MM.1S (cell line): ENCODE data around the gene SPOCK2.

Source experiments
- DNase-seq: peaks from one replicate; pipeline ENCODE4 v3.0.0-alpha.2; 2015
- H2AFZ ChIP-seq: fragments of 300-600 bp; sonication (generic); 2 replicates; pipeline ENCODE4 v1.6.0; 2016; ENCODE audit warnings: antibody characterized with exemption, low read length
- H3F3A ChIP-seq: fragments of 300-600 bp; sonication (generic); 2 replicates; pipeline ENCODE4 v1.6.1; 2016; ENCODE audit warnings: mild to moderate bottlenecking, antibody characterized with exemption, low read length, moderate library complexity, mixed read lengths; ENCODE audit not compliant: insufficient read depth
- H3K27ac ChIP-seq: fragments of 300-600 bp; sonication (generic); 2 replicates; pipeline ENCODE4 v1.5.1; 2016; ENCODE audit warnings: mild to moderate bottlenecking, low read length
- H3K27me3 ChIP-seq: fragments of 300-600 bp; sonication (generic); replicated peaks from 2 replicates; pipeline ENCODE4 v1.6.0; 2016; ENCODE audit warnings: low read length; ENCODE audit not compliant: insufficient read depth
- H3K36me3 ChIP-seq: fragments of 300-600 bp; sonication (generic); replicated peaks from 2 replicates; pipeline ENCODE4 v1.6.1; 2016; ENCODE audit warnings: mild to moderate bottlenecking, low read length, mixed read lengths; ENCODE audit not compliant: insufficient read depth
- H3K4me1 ChIP-seq: fragments of 300-600 bp; sonication (generic); 2 replicates; pipeline ENCODE4 v1.6.1; 2016; ENCODE audit warnings: low read length, mixed read lengths
- H3K4me2 ChIP-seq: fragments of 300-600 bp; sonication (generic); 2 replicates; pipeline ENCODE4 v1.6.0; 2016; ENCODE audit warnings: low read depth, low read length
- H3K4me3 ChIP-seq: fragments of 300-600 bp; sonication (generic); 2 replicates; pipeline ENCODE4 v1.5.1; 2016; ENCODE audit warnings: low read length, mixed read lengths
- H3K79me2 ChIP-seq: fragments of 300-600 bp; sonication (generic); 2 replicates; pipeline ENCODE4 v1.6.1; 2016; ENCODE audit warnings: mixed run types, low read length, mixed read lengths
- H3K9ac ChIP-seq: fragments of 300-600 bp; sonication (generic); 2 replicates; pipeline ENCODE4 v1.6.1; 2016; ENCODE audit warnings: low read length, mixed read lengths
- H3K9me2 ChIP-seq: fragments of 300-600 bp; sonication (generic); replicated peaks from 2 replicates; pipeline ENCODE4 v1.6.1; 2016; ENCODE audit warnings: mild to moderate bottlenecking, low read length, mixed read lengths; ENCODE audit not compliant: insufficient read depth
- H3K9me3 ChIP-seq: fragments of 300-600 bp; sonication (generic); replicated peaks from 2 replicates; pipeline ENCODE4 v1.6.1; 2016; ENCODE audit warnings: mild to moderate bottlenecking, low read length, mixed read lengths; ENCODE audit not compliant: insufficient read depth
- H4K20me1 ChIP-seq: fragments of 300-600 bp; sonication (generic); 2 replicates; pipeline ENCODE4 v1.6.1; 2016; ENCODE audit warnings: mild to moderate bottlenecking, low read length, moderate library complexity, mixed read lengths; ENCODE audit not compliant: insufficient read depth
- CTCF ChIP-seq: fragments of 300-600 bp; sonication (generic); IDR thresholded peaks from 2 replicates; pipeline ENCODE4 v1.5.1; 2016; ENCODE audit warnings: antibody characterized with exemption, low read length, mixed read lengths
- EZH2 ChIP-seq: fragments of 300-600 bp; sonication (generic); optimal IDR thresholded peaks from 2 replicates; pipeline ENCODE3; 2017; ENCODE audit warnings: low read depth, mild to moderate bottlenecking, antibody characterized with exemption, low read length, mixed read lengths
- EZH2phosphoT487 ChIP-seq: fragments of 300-600 bp; sonication (generic); IDR thresholded peaks from 2 replicates; pipeline ENCODE4 v1.6.1; 2018; ENCODE audit warnings: antibody characterized with exemption, low read length

Gene SPOCK2

GRCh38 chr10:72082856-72083789 lies 5.2 kb downstream of the SPOCK2 start:
- Histone ChIP-seq H3K27ac (no peak overlapping the region), H3K4me2 (no peak overlapping the region), H3K36me3 (no peaks in the 10 kb centered on the region), H3K4me1 (no peaks in the 10 kb centered on the region), H3K9ac (no peak overlapping the region), H3K4me3 (no peak overlapping the region), H4K20me1 (no peaks in the 10 kb centered on the region), H3K27me3 (peaks cover 4% of the 10 kb centered on the region; the same call in 1 of the 2 replicates), H3F3A (no peaks in the 10 kb centered on the region), H3K9me3 (no peaks in the 10 kb centered on the region), H3K9me2 (no peaks in the 10 kb centered on the region), H3K79me2 (no peaks in the 10 kb centered on the region), H2AFZ (no peak overlapping the region)
- no peak for TF ChIP-seq EZH2phosphoT487
- no peak for TF ChIP-seq EZH2
- no peak for TF ChIP-seq CTCF
- DNase-seq: no peak

GRCh38 chr10:72081772-72082590 lies 6.4 kb downstream of the SPOCK2 start:
- Histone ChIP-seq H2AFZ (no peak overlapping the region), H3K4me1 (no peaks in the 10 kb centered on the region), H3K9me2 (no peaks in the 10 kb centered on the region), H3K4me2 (no peak overlapping the region), H4K20me1 (no peaks in the 10 kb centered on the region), H3K79me2 (no peaks in the 10 kb centered on the region), H3K9me3 (no peaks in the 10 kb centered on the region), H3K4me3 (no peak overlapping the region), H3K27me3 (no peaks in the 10 kb centered on the region), H3K9ac (no peak overlapping the region), H3K36me3 (no peaks in the 10 kb centered on the region), H3K27ac (no peak overlapping the region), H3F3A (no peaks in the 10 kb centered on the region)
- TF ChIP-seq EZH2phosphoT487 (no peak), CTCF (no peak), EZH2 (no peak)
- DNase-seq: no peak

- Histone ChIP-seq H3K27ac (no peak overlapping the region), H3K36me3 (no peaks in the 10 kb centered on the region), H3K4me1 (peaks cover under 1% of the 10 kb centered on the region; the same call in 1 of the 2 replicates), H4K20me1 (no peaks in the 10 kb centered on the region), H3K27me3 (no peaks in the 10 kb centered on the region), H3K9me3 (no peaks in the 10 kb centered on the region), H3F3A (no peaks in the 10 kb centered on the region), H3K4me3 (no peak overlapping the region), H2AFZ (no peak overlapping the region), H3K4me2 (no peak overlapping the region), H3K79me2 (no peaks in the 10 kb centered on the region), H3K9me2 (no peaks in the 10 kb centered on the region), H3K9ac (no peak overlapping the region)
- no peak for DNase-seq
- TF ChIP-seq EZH2 (no peak), CTCF (no peak), EZH2phosphoT487 (no peak)
Observed at GRCh38 chr10:72081210-72081609, 7.1 kb downstream of the SPOCK2 start.
